HG03060 (cell line): ENCODE results near the gene ROCK2.

Source experiments
- ATAC-seq: cut with Tn5 transposase; IDR thresholded peaks from one replicate; pipeline ENCODE4 v1.9.1; 2021; ENCODE audit warnings: low read depth, moderate number of reproducible peaks; ENCODE audit not compliant: unreplicated experiment

Gene ROCK2

GRCh38 chr2:11133238-11133935, 211.0 kb downstream of the ROCK2 start:
- ATAC-seq: no peak

GRCh38 chr2:11132036-11132671, 212.3 kb downstream of the ROCK2 start:
- ATAC-seq: no peak

- ATAC-seq: no peak
Measured at GRCh38 chr2:11131166-11131920, 213.1 kb downstream of the ROCK2 start.
